Cortex of kidney (tissue), 1 donor: ENCODE data around the gene ATP8B4.

Source experiments
- DNase-seq: peaks from one replicate; lab custom pipeline; 2025; lab: John Stamatoyannopoulos, UW

The ATP8B4 gene

GRCh38 chr15:49890689-49891088 lies 228.3 kb downstream of the ATP8B4 start:
- DNase-seq: no peak

GRCh38 chr15:49889536-49889935 lies 229.5 kb downstream of the ATP8B4 start:
- no peak for DNase-seq

- DNase-seq: no peak
Measured at GRCh38 chr15:49888734-49889133, 230.3 kb downstream of the ATP8B4 start.

DNA sequence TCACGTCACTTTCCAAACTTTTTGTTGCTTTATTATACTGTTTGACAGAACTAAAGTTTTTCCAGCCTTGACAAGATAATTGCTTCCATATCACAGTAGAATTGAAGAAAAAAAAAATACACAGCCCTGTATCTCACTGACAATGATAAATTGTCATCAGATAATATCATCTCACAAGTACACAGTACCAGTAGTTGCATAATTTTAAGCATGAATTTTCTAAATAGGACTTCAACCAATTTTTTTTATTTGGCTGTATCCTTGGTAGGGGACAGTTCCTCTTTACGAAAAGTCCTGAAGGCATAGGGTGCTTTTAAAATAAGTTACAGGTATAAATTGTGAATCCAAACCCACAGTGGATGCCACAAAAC lies 230.7 kb downstream of the ATP8B4 start:
- DNase-seq: no peak

- DNase-seq: no peak
Measured at GRCh38 chr15:49887659-49888322, 231.2 kb downstream of the ATP8B4 start.

DNA sequence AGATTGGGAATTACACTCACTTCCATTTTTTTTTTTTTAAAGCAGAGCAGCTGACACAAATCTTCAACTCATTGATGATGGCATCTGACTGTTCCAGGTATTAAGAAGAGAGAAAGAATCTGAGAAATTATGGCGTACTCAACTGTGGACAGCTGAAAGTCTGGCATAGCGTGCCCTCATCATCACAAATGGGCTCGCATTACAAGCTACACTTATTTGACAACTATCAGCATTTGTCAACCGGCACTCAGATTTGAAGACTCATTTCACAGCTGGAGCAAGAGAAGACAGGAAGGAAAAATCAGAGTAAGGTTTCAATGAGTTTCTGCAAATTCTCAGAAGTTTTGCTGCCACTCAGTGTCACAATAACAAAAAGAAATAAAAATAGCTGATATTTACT lies 235.9 kb downstream of the ATP8B4 start:
- no peak for DNase-seq

DNA sequence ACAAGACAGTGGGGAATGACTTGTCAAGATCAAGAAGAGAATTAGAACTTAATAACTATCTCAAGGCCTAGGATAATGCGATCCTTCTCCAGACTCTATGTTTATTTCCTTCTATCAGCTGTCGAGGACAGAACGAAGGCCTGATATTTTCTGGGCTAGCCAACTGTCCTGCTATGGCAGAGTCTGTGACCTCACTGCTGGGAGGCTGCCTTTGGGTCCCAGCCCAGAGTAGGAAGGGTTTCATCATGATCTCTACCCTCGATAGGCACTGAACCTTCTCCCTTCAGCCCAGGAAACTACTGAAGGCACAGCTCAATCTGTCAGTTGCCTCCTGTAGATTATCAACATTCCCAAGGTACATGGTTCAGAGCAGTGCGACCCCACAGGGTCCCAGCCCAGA lies 237.2 kb downstream of the ATP8B4 start:
- no peak for DNase-seq

DNA sequence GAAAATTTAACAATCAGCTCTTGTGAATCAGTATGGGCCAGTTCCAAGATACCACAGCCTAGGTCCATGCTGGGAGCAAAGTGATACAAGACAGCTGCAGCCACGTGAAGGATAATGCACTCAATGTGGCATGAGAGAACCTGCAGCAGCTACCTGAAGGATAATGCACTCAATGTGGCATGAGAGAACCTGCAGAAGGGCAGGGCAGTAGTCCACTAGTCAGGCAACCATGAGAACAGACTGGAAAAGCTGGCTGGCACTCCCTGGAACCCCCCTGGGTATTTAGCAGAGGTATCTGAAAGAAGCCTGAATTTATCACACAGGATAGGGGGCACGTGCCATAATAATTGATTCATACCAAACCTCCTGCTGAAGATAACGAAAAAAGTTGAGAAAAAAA lies 237.6 kb downstream of the ATP8B4 start:
- no peak for DNase-seq

DNA sequence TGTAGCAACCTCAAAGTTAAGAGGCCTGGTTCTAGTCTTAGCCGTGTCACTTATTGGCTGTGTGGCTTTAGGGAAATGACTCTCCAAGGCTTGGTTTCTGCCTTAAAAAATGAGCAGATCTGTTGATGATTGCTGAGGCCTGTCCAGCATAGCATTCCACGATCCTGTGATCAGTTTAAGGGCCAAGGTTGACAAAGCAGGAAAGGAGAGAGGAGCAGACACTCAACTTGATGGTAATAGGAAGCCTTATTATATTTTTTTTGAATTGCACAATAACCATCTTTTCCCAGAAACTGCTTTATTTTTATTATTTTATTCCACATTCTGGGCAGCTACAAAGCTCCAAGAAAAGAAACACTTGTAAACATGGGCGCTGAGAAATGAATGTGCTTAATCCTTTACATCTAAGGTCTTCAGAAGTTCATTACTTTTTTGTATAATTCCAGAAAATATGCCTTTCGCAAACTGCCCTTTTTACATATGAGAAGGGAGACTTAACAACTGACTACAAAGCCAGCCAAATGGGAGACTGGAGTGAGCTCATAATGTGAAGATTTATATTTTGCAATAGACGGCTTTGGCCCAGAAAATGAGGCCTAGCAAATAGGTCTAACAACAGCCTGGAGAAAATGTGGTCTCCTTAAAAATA lies 241.0 kb downstream of the ATP8B4 start:
- DNase-seq: no peak

GRCh38 chr15:49877117-49877872 lies 241.7 kb downstream of the ATP8B4 start:
- DNase-seq: no peak

DNA sequence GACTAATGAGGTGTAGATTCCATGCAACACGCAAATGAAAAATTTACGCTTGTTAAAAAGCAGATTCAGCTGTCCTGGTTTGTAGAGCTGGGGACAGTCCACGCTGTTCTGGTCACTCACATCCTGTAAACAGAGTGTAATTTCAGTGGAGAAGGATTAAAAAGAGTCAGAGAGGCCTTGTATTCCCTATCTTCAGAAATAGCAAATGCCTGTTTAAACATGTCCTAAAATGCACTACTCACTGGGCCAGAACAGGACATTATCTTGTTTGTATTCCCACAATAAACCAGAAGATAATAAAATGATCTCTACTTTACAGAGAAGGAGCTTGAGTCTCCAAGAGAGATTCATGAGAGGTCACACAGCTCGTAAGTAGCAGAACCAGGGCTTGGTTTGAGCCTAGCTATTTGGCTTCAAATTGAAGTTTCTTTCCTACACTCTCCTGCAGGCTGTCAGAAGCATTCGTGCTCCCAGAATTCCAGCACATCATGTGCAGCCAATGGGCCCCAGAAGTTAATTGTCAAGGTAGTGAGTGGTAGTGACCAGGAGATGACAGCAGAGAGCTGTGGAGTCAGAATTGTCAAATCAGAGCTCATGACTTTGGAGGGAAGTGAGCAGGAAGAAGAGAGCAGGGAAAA lies 242.5 kb downstream of the ATP8B4 start:
- no peak for DNase-seq

GRCh38 chr15:49875392-49875791 lies 243.6 kb downstream of the ATP8B4 start:
- no peak for DNase-seq

DNA sequence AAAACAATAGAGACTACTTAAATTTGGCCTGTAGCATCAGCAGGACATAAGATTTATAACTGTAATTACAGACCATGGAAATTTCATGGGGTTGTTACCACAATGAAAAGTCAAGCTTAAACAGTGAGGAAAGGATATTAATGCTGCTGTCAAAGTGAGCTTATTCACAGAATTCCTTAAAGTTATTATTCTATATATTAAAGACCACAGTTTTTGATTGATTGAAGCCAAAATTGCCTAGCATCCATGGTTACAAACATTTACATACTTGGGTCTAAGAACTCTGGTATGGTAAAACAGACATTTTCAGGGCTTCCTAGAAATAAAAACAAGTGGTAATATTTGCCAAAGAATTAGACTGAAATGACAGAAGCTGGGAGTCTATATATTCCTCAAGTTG lies 248.6 kb downstream of the ATP8B4 start:
- DNase-seq: no peak

- DNase-seq: no peak
Measured at GRCh38 chr15:49868348-49868747, 250.7 kb downstream of the ATP8B4 start.

DNA sequence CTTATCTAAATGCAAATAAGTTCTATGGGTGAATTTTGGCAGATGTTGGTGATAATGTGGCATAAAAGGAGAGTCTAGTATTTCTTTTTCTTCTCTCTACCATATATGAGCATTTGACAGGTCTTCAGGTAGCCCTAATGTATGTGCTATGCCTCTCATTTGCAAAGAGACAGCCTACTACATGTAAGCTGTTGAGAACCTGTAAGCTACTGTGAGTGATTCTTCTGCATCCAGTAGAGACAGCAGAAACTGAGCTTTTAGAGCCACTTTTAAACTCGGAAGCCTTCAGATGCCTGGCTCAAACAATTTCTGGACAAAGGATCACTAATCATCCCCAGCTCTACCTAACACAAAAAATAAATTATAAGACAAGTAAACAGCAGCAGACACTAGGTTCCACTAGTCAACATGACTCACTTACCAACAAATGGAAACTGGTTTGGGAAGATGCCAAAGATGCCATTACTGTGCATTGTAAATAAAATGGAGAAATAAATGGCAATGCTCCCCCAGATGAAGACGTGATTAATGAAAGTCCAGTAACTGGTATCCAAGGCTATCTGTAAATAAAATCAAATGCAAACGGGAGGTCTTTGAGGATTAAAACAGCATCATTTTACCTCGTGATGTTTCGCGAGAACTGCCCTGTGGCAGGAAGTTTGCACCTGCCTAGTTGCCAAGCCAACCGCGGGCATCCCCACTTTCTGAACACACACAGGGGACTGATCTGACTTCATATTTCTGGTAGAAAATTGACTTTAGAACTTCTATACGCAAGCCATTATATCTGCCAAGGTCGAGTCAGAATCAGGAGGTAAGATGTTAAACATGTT lies 252.9 kb downstream of the ATP8B4 start:
- DNase-seq: no peak

DNA sequence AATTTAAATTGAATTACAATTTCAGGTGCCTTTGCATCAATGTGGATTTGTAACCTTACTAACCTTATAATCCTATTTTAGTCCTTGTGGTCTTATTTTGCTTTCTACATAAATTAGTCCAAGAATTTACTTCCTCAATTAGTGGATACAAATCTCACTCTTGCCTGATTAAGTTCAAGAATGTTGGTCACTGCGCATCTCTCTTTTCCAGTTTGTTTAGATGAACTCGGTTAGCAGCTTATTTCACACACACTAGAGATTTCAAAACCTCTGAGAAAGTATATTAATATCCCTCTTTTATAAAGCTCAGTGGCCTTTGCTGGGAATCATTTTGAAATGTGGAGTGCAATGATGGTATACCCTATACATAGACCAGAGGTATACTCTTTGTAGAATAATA lies 254.8 kb downstream of the ATP8B4 start:
- DNase-seq: no peak

DNA sequence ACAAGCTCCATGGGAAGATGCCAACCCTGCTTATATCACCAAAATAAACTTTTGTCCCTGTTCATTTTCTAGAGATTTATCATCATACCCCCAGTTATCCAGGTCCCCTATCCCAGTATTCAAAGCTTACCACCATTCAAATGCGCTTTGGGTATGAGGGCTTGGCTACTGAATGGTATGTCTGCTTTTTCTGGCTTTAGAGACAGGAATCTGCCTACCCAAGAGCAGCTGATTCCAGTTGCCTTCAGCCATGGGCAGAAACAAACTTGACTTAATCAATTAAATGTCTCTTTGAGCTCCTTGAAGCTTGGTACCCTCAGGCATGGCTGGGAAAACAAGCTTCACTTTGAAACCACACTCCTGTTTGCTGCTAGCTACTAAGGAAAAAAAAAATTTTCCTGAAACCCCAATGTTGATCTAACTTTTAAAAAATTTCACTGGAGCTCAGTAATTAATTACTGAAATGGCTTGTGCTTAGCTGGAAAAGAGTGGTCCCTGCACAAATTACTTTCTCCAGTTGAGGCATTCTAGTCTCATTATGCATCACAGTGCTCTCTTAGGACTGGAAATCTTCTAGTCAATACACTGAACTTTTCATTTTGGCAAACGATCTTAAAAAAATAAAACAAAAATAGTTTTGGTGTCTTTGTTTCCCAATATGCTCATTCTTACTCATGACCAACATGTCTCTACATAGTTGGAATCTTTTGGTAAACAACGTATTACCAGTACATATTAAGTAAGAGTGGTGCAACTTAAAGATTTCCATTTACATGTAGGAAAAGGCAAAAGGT lies 255.4 kb downstream of the ATP8B4 start:
- no peak for DNase-seq

GRCh38 chr15:49860101-49860500 lies 258.9 kb downstream of the ATP8B4 start:
- DNase-seq: no peak

GRCh38 chr15:49857496-49858475 lies 261.2 kb downstream of the ATP8B4 start:
- no peak for DNase-seq
